Muscle of back (tissue), 11 donors: Measurements from ENCODE around the gene OCA2. TPM values are rescaled to one million over a fixed set of nuclear protein-coding genes. Genes with fewer than 3 reads are reported as not detected.
"Not testable (repeated sequence)": the region's sequence is repeated elsewhere in the genome, so short reads cannot be mapped to it uniquely, and the experiment has no call there.

Experiments
- DNase-seq, 3 donors: peaks; one replicate each; pipeline versions ENCODE4 v3.0.0 to v3.0.0-alpha.2; 2013
- polyA plus RNA-seq, 10 donors: library from polyadenylated mRNA; unstranded; fragments of 120-200 nt; gene quantifications; one replicate each; pipeline ENCODE4 v1.2.1, GENCODE V29; 2013; ENCODE audit not compliant: insufficient read length in 10 of 10

Gene OCA2
- polyA plus RNA-seq, 10 donors, result 1.2 to 3.9 (median 2.4) TPM

DNA sequence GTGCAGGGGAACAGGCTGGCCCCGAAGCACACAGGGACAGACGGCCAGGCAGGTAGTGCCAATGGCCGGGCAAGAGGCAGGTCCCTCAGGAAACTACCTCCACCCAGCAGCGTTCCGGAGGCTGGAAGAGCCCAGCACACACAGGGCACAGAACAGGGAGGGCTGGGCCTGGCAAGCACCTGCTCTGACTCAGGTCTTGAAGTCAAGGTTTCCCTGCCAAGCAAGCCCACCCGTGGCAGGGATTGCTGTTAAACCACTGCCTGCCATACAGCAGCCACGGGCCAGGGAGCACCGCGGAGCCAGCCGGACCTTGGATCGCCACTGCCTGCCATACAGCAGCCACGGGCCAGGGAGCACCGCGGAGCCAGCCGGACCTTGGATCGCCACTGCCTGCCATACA is 22.5 kb upstream of the OCA2 start:
- DNase-seq, result not testable (repeated sequence)

DNA sequence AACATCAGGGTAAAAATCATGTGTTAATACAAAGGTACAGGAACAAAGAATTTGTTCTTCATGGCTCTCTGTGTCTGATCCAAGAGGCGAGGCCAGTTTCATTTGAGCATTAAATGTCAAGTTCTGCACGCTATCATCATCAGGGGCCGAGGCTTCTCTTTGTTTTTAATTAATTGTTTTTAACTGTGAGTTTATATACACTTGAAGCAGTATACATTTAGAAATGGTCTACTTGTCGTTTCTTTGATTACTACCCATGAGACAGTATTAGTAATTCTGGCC is 21.2 kb upstream of the OCA2 start:
- no peak for DNase-seq

DNA sequence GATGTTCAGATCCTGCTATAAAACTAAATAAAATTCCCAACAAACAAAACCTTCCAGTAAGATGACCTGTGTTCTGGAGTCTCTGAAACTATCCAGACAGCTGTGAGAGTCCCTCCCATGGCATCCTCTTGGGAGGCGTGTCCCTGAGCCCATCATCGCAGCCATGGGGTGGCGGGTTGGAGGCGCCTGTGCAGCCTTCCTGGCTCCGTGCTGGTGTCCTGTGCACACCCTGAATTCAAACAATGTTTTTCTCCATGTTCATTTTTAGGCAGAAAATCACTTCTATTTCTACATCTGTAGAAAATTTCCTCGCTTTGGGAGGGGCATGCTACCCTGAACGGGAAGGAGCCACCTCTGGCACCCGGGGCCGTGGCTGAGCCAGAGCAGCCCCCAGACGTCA is 19.4 kb upstream of the OCA2 start:
- no peak for DNase-seq

DNA sequence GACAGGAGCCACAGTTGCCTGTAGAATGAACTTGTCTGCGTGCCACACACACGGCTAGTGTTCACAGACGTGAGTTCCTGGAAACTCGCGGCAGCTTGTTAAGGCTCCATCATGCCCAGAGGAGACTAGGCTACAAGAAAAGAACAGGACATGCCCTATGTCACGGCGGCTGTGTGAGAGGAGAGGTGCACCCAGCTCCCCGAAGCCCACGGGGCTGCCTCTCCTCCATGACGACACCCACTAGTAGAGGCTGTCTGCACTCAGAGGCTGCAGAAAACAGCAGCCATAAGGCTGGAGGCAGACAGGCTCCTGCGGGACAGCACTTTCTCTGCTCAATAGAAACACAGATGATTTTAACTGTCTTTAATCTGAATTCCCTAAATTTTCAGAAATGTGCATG is 19.0 kb upstream of the OCA2 start:
- no peak for DNase-seq

DNA sequence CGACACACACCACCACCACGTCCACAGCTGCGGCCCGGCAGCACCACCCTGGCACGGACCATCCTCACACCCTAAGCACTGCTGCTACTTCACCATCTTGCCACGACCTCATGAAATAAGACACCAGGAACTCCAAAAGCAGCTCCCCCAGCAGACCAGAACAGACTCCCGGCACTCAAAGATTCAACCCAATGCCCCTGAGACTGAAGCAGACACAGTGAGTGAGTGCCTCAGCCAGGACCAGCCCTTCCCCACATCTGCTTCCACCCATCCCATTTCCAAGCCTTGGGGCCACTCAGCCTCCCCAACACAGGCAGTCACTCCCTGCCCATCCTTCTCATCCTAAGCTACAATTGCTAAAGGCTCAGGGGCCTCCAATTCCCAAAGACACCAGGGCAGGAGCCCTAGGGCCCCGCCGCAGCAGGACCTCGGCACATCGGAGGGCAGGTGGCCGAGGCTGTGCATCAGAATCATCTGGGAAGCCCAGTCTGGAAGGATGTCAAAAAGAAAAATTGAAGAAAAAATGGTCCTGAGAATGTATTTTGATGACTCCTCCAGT is 18.4 kb upstream of the OCA2 start:
- DNase-seq, result no peak

DNA sequence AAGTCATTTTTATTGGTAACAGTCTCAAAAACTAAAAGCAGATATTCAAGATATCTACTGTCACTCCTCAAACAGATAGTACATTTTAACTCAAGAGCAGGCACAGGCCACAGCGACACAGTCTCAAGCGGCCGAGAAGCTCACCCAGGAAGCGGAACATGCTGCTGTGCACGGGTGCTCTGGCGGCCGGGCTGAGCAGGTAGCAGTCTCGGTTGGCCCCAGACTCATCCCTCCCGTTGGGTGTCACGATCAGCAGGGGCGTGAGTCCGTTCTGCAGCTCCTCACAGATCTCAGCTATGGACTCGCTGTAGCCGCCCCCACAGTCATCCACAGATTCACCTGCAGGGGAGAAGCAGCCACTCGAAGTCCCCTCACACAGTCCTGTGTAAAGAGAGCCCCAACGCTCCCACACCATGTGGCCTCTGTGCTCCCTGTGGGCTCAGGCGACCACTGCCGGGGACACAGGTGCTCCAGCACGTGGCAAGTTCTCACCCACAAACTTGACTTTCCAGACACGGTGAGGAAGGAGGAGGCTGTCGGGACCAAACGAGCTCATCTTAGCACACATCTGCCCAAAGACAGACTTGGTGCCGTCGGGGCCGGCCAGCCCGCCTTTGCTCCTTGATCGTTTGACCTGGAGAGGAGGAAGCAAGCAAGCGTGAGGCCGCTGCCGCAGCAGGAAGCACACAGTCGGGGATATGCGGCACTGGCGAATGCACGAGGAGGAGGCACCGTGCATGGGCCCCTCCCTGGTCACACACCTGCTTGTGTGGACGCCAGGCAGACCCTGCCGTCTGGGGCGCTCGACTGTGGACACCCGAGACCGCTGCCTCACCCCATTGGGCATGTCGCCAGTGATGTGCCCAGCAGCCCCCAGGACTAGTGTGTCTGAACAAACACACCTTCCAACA is 17.7 kb upstream of the OCA2 start:
- DNase-seq, result no peak

DNA sequence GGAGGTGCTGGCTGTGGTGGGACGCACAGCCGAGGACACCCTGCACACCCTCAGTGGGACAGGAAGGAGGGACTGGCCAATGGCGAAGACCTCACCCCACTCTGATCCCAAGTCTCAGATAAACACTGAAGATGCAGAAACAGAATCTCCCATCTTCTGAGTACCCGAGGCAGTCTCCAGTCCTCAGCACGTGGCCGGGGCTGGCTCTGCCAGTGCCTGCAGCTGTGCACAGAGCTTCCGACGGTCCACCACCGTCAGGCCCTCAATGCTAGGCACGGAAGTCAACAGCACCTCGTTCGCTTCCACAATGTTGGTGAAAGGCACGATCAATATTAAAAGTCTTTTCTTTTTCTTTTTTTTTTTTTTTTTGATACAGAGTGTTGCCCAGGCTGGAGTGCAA is 16.8 kb upstream of the OCA2 start:
- DNase-seq, result no peak

DNA sequence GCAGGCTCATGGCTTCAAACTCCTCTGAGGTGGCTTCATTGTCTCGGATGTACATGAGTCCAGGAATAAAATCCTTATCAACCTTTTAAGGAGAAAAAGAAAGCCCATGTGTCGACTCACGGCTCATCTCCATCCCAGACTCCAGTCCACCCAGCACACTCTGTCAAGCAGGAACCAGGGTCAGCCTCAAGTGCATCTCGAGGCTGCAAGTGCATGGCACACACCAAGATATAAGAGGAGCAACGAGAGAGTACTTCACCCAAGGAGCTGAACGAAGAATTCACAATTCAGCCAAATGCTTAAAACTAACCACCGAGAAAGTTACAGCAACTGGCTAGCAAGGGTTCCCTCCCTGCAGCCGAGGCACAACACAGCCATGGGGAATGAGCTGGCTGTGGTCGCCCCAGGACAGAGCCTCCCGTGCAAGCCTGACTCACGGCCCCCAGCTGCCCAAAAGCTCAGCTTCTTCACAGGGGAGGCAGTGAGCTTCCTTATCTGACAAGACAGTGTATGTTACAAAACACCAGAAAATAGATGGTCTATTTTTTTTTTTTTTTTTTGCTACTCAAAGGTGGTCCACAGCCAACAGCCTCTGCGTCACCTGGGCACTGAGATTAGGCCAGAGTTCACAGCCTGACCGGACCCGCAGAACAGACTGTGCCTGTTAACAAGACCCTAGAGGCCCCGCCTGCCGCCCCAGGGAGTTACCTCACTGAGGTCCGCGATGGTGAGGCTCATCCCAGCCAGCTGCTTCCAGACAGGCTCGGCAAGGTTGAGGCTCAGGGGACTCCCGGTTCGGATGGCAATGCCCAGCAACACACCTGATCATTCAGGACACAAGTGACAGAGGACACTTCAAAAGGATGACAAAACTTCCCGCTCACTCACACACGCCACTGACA is 15.9 kb upstream of the OCA2 start:
- DNase-seq, result no peak

DNA sequence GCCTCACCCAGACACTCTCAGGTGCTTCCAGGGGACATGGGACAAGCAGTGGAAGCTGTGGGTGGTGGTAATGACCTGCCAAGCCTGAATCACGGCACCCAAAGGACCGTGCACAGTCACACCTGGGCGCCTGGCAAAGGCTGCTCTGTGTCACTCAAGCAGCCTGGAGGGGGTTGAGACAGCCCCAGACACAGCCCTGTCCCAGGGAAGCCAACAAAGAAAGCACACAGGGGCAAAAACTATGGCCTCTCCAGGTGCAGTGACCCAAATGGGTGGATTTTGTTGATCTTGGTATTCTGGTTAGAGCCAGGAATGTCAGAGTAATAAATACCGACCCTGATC is 15.0 kb upstream of the OCA2 start:
- DNase-seq, result no peak

DNA sequence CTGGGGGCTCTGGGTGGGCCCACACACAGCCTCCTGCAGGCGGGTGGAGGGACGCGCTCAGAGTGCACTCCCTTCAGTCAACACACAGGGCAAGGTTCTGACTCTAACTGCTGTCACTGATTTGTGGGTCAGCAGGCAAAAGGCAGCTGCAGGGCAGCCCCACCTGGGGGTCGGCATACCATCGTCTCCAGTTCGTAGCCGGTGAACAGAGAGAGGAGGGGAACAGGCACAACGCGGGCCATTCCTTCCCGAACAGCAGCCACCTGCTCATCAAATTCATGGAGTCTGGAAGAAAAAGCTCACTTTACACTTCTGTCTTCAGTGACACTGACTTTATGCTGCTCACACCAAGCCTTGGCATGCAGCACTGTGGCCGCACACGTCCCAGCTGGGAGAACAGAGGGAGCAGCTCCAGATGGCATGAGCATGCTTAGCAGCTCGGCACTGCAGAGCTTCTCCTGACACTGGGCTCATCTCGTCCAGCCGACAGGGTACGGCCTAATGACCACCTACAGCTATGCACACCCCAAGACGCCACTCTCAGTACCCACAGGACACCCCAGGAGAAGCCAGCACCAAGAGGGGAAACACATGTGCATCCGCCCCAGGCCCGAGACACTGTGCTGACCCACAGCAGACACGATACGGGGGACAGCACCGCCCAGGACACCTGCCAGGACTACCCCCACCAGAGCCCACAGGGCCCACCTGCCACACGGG is 14.4 kb upstream of the OCA2 start:
- no peak for DNase-seq

DNA sequence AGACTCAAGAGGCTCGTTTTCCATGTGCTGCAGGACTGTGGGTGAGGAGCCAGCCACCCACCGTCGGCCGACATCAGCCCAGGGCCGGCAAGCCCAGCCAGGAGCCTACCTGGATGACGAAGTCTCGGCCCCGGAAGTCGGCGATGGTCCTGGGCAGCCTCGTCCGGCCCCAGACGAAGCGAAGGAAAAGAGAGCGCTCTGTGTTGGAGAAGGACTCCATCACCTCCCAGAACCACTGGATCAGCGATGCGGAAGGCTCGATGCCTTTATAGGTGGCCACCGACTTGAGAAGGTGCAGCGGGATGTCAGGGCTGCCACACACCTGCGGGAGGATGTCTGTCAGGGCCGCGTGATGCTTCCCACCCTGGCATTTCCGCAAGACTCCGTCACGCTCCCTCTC is 13.8 kb upstream of the OCA2 start:
- DNase-seq, result no peak

DNA sequence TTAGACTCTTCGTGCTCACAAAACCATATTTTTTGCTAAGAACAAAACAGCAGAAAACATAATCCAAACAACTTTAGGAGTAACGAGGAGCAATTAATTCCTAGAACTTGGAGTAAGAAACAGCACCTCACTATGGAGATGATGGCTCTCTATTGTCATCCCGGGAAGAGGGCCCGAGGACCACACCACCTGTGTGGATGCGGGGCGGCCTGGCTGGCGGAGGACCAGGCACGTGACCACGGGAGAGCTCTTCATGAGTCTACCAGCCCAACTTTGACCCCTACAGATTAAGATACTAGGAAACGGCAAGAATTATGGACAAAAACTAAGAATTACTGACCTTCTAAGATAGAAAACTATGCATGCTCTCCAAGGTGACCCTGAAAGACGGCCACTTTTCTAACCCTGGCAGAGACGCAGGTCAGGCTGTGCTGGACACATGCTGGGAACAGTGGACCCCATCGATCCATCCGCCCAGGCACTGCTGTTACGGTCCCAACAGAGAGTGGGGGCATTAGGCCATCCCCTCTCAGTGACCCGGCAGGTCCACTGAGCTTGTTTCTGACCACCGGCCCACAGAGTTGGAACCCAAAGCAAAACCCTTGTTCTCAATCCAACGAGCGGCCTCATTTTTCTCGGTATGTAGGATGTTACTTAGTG is 13.1 kb upstream of the OCA2 start:
- DNase-seq, result no peak

DNA sequence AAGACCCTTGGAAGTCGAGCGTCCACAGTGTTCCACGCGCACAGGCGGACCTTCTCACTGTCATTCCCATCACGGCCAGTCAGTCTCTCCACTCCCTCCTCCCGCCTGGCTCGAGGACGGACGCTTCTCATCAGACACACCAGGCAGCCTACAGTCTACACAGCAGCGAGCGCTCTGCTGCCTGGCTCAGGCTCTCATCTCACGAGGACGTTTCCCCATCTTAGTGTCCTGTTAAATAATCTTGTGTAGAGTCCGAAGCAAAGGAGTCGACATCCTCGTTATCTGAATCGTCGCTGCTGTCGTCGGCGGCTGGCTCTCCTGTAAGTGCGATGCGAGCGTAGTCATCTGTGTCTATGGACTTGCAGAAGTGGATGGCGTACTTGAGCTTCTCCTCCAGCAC is 12.4 kb upstream of the OCA2 start:
- DNase-seq, result no peak

DNA sequence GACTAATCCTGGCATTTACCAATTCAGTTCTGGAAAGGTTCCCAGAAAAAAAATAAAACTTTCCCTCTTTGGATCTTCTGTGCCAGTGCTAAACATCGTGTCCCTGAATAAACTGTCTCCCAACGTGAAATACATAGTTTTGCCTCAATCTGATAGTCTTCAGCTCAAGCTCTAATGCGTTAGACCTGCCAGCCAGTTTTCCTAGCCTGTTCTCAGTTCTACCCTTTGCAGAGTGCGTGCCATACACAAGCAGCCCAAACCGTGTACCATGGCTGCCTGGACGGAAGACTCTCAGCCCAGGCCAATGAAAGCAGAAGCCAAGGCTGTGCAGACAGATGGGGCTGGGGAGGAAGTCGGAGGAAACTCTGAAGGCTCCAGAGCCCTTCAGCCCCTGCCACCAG is 11.4 kb upstream of the OCA2 start:
- no peak for DNase-seq

DNA sequence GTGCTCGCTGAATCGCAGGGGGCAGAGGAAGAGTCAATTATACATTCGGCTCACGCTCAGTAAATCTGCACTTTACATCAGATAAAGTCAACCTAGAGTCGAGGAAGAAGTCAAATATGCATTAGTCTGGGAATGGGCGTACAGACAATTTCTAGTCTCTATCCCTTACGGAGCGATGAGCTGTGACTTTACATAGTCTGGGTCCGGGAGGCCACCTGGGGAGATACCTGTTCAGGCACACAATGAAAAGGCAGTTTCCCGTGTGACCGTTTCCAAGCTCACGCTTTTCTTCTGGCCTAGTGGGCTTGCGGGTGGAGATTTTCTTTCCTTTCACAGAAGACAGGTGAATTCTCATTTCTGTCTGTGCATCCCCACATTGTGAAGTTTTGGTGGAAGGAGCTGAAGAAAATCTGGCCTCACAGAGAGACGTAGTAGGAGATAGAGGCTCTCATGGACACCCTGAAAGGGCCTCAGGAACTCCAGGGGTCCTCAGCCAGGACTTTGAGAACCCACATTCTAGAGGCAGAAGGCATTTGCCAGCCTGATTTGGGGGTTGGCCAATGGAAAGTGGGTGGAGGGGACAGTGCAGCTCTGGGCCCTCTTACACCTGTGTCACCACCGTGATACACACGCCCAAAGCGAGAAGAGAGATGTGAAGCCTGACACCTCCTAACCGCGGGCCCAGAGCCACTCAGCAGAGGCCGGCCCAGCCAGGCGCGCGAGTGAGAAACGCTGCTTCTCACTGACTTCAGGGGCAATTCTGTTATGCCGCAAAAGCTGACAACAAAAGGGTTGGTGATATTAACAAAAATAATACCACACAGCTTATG is 10.7 kb upstream of the OCA2 start:
- no peak for DNase-seq

DNA sequence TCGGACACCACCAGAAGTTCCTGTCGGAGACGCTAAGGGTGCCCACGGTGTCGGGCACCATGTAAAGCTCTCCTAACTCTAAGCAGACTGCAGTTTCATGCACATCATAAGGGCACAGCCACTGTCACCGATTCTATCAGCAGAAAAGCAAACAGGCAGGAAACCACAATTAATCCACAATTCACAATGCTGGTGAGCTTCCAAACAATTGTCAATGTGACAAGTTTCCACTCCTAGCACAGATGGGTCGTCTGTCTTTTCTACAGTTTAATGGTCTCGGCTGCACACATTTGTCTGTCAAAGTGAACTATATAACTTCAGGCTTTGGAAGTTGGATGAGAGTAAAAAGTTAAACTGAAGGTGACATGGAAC is 8.8 kb upstream of the OCA2 start:
- no peak for DNase-seq

DNA sequence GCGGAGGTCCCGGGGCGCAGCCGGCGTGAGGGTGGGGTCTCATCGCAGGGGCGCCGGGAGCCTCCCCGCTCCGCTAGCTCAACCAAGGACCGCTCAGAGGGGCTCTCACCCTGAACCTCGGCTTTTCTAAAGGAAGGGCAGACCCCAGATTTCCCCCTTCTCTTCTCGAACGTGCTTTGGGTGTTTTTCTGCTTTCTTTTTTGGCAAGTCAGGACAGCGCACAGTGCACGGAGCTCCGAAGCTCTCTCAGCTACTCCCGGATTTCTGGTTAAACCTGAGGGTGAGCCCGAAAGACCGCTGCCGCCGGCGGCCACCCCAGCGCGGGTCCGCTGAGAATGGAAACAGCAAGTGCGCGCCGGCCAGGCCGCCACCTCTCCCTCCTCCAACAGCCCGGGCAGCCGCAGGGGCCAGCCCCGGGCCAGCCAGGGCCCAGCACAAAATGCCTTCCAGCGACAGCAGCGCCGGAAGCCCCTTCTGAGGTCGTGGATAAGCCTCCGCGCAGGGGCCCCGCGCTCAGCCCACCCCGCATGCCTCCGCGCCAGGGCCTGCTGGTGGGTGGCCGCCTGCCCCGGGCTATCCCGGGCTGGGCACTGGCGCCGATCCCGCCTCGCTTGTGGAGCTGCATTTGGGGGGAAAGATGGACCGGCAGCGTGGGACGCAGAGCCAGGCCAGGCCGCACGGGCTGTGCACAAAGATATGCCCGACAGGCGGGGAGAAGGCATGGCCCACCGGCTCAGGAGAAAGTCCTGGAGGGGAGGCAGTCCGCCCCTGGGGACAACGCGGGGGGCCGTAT is 8.2 kb upstream of the OCA2 start:
- peak in 1 of 3 donors; percentile 72 for DNase-seq

DNA sequence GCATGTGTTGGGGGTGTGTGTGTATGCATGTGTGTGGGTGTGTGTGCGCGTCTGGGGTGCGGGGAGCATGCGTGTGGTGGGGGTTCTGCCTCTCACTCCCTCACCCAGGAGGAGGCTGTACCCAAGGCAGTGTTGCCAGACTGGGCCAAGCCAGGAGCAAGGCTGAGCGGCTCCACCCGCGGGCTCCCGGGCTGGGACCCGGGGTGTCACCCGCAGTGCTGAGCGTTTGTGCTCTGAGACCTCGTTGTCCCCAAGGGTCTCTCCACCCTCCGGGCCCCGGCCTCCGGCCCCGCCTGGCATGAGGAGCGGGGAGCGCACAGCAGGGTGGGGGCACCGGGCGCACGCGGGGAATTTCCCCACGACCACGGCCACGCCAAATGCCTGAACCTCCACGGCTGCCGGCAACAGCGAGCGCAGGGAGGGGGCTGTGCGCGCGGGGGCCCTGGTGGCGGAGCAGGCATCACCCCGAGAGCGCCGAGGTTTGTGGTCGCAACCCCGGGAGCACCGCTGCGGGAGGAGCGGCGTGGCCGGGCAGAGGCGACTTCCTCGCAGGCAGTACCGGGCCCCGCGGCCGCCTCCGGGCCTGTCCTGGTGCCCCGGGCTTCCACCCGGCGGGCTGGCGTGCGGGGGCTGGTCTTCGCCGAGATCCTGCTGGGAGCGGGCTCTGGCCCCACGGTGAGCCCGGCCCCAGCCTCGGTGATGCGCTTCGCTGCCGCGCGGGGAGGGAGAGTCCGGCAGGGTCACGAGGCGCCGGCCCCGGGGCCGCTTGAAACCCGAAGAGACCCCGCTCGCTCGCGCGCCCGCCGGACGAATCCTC is 7.4 kb upstream of the OCA2 start:
- peak in 1 of 3 donors; percentile 66 for DNase-seq

DNA sequence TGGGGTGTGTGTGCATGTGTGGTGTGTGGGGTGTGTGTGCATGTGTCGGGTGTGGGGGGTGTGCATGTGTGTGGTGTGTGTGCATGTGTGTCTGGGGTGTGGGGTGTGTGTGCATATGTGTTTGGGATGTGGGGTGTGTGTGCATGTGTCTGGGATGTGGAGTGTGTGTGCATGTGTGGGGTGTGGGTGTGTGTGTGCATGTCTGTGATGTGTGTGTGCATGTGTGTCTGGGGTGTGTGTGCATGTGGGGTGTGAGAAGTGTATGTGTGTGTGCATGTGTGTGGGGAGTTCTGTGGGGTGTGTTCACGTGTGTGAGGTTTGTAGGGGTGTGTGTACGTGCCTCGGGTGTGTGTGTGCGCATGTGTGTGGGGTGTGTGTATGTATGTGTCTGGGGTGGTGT is 6.7 kb upstream of the OCA2 start:
- DNase-seq, result no peak
